Cardiac septum (tissue), 1 donor: Measurements from ENCODE around the gene CDHR1. TPM values are rescaled to one million over a fixed set of nuclear protein-coding genes. Genes with fewer than 3 reads are reported as not detected.
A peak's percentile ranks its signal among the peaks of the same experiment; 100 is the strongest.
"Not testable (repeated sequence)": the region's sequence is repeated elsewhere in the genome, so short reads cannot be mapped to it uniquely, and the experiment has no call there.

Source experiments
- DNase-seq: peaks from one replicate; pipeline ENCODE4 v3.0.0-alpha.2; 2020; ENCODE audit warnings: low spot score
- intact Hi-C: fragments of 100-400 bp; cut with DNase I; formaldehyde crosslinking; loops from one replicate; pipeline ENCODE4 v1.14.0; 2022
- total RNA-seq: library from RNA; stranded (reverse); fragmentation: NEBNext Ultra II Directional; extraction: Animal tissue kit (Norgen Biotek cat#: 25700); gene quantifications from one replicate; pipeline ENCODE4 v1.2.1, GENCODE V29; 2021
- donor health status: DM: no; HTN: no; CAD: no.

Gene CDHR1
- total RNA-seq, 1 donor from 2014 or later, result 1.3 TPM

- intact Hi-C loops, result no loop called here
- peak; percentile 44 for DNase-seq
Observed at GRCh38 chr10:84172467-84173356, 21.6 kb upstream of the CDHR1 start.

- DNase-seq, result peak; percentile 39
- intact Hi-C loops, result no loop called here
Observed at GRCh38 chr10:84173501-84173929, 20.8 kb upstream of the CDHR1 start, which contains the start of gene GPR15LG. Gene GPR15LG (plus strand): TSS chr10:84173801. CDS start chr10:84173852, 51 bp downstream.

- intact Hi-C loops, result no loop called here
Observed at GRCh38 chr10:84175436-84175835, 18.9 kb upstream of the CDHR1 start.

GRCh38 chr10:84176351-84176750 lies 18.0 kb upstream of the CDHR1 start:
- DNase-seq, result peak; percentile 66
- intact Hi-C loops, result no loop called here

More at GRCh38 chr10:84175436-84175835, 18.9 kb upstream of the CDHR1 start:
- no peak for DNase-seq

GRCh38 chr10:84176836-84177474 lies 17.4 kb upstream of the CDHR1 start:
- DNase-seq, result peak; percentile 72
- intact Hi-C loops, result no loop called here

- DNase-seq, result peak; percentile 73
- intact Hi-C loops, result no loop called here
Observed at GRCh38 chr10:84177541-84178141, 16.7 kb upstream of the CDHR1 start.

GRCh38 chr10:84178160-84178609 lies 16.2 kb upstream of the CDHR1 start:
- intact Hi-C loops, result no loop called here
- no peak for DNase-seq

- peak; percentile 51 for DNase-seq
- intact Hi-C loops, result no loop called here
Observed at GRCh38 chr10:84179059-84179710, 15.2 kb upstream of the CDHR1 start.

- DNase-seq, result peak; percentile 14
- intact Hi-C loops, result not testable (repeated sequence)
Observed at GRCh38 chr10:84180386-84180785, 14.0 kb upstream of the CDHR1 start.

- intact Hi-C loops, result no loop called here
- no peak for DNase-seq
Observed at GRCh38 chr10:84181631-84182030, 12.7 kb upstream of the CDHR1 start.

- peak; percentile 39 for DNase-seq
- intact Hi-C loops, result no loop called here
Observed at GRCh38 chr10:84184517-84184916, 9.8 kb upstream of the CDHR1 start.

- peak; percentile 64 for DNase-seq
- intact Hi-C loops, result no loop called here
Observed at GRCh38 chr10:84185526-84186175, 8.7 kb upstream of the CDHR1 start.

GRCh38 chr10:84188815-84189214 lies 5.5 kb upstream of the CDHR1 start:
- intact Hi-C loops, result no loop called here
- DNase-seq, result peak; percentile 47

- no peak for DNase-seq
Observed at GRCh38 chr10:84190621-84191020, 3.7 kb upstream of the CDHR1 start.

GRCh38 chr10:84191106-84191505 lies 3.2 kb upstream of the CDHR1 start:
- intact Hi-C loops, result no loop called here

More at GRCh38 chr10:84190621-84191020, 3.7 kb upstream of the CDHR1 start:
- intact Hi-C loops, result no loop called here

GRCh38 chr10:84193327-84193726 lies 1.0 kb upstream of the CDHR1 start:
- DNase-seq, result no peak
- intact Hi-C loops, result no loop called here

More at GRCh38 chr10:84191106-84191505, 3.2 kb upstream of the CDHR1 start:
- DNase-seq, result peak; percentile 12

- intact Hi-C loops, result no loop called here
Observed at GRCh38 chr10:84193846-84194423, 402 bp upstream of the CDHR1 start.

GRCh38 chr10:84195044-84195830 lies 900 bp downstream of the CDHR1 start:
- intact Hi-C loops, result loop anchor here (5.0 kb wide), 1 partner anchor 48 kb away; no protein-coding TSS in a partner anchor
- no peak for DNase-seq

More at GRCh38 chr10:84193846-84194423, 402 bp upstream of the CDHR1 start:
- peak; percentile 31 for DNase-seq
